Endothelial cell (in vitro differentiated cells): ENCODE measurements around the gene TMEM108. TPM values are rescaled to one million over a fixed set of nuclear protein-coding genes. Genes with fewer than 3 reads are reported as not detected.

Experiments used
- DNase-seq: peaks from one replicate; pipeline ENCODE4 v3.0.0; 2021; ENCODE audit warnings: low spot score
- H3K27ac Mint-ChIP-seq: one replicate; pipeline ENCODE4 v1.8.0; 2021; ENCODE audit warnings: mixed read lengths, inconsistent platforms; ENCODE audit not compliant: unreplicated experiment
- H3K27me3 Mint-ChIP-seq: one replicate; pipeline ENCODE4 v1.8.0; 2021; ENCODE audit warnings: mild to moderate bottlenecking, moderate library complexity, mixed read lengths, inconsistent platforms; ENCODE audit not compliant: unreplicated experiment
- H3K36me3 Mint-ChIP-seq: one replicate; pipeline ENCODE4 v1.8.0; 2021; ENCODE audit warnings: mild to moderate bottlenecking, low read depth, mixed read lengths, inconsistent platforms; ENCODE audit not compliant: unreplicated experiment
- H3K4me1 Mint-ChIP-seq: one replicate; pipeline ENCODE4 v1.8.0; 2021; ENCODE audit warnings: mild to moderate bottlenecking, mixed read lengths, inconsistent platforms; ENCODE audit not compliant: unreplicated experiment
- H3K4me3 Mint-ChIP-seq: one replicate; pipeline ENCODE4 v1.8.0; 2021; ENCODE audit warnings: mild to moderate bottlenecking, mixed read lengths, inconsistent platforms; ENCODE audit not compliant: unreplicated experiment
- H3K9me3 Mint-ChIP-seq: one replicate; pipeline ENCODE4 v1.8.0; 2021; ENCODE audit warnings: mixed read lengths, inconsistent platforms; ENCODE audit not compliant: unreplicated experiment
- CTCF ChIP-seq: fragments of 200-600 bp; sonication (generic); IDR thresholded peaks from one replicate; pipeline ENCODE4 v1.5.0; 2021; ENCODE audit warnings: antibody characterized with exemption; ENCODE audit not compliant: unreplicated experiment
- total RNA-seq: library from RNA; stranded (reverse); fragmentation: NEBNext Ultra II Directional; extraction: Animal tissue kit (Norgen Biotek cat#: 25700); gene quantifications from one replicate; pipeline ENCODE4 v1.2.1, GENCODE V29; 2021; ENCODE audit not compliant: unreplicated experiment

TMEM108 gene
- total RNA-seq, 1 donor from 2014 or later, result 14.2 TPM

DNA sequence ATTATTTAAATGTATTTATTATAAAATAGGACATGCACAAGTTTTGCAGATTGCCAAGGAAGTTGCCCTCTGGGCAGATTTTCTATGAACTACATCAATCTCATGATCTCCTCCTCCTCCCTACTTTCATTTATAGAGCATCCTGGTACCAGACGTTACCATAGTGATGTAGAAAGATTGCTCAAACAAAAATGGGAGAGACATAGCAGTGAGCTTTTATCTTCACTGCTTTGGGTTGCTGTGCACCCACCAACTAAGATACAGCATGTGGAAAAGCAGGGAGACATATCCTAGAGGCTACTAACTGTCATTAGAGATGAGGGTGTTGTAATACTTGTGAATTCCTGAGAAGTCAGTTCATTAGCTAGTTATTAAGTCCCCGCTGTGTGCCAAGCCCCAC is 224.1 kb downstream of the TMEM108 start:
- H3K27ac Mint-ChIP-seq, result no peak overlapping the region
- no peak for DNase-seq
- no peaks in the 10 kb centered on the region for H3K9me3 Mint-ChIP-seq
- no peaks in the 10 kb centered on the region for H3K36me3 Mint-ChIP-seq
- peaks cover 2% of the 10 kb centered on the region for H3K4me1 Mint-ChIP-seq
- no peak for TF ChIP-seq CTCF
- H3K27me3 Mint-ChIP-seq, result no peaks in the 10 kb centered on the region
- H3K4me3 Mint-ChIP-seq, result no peak overlapping the region

DNA sequence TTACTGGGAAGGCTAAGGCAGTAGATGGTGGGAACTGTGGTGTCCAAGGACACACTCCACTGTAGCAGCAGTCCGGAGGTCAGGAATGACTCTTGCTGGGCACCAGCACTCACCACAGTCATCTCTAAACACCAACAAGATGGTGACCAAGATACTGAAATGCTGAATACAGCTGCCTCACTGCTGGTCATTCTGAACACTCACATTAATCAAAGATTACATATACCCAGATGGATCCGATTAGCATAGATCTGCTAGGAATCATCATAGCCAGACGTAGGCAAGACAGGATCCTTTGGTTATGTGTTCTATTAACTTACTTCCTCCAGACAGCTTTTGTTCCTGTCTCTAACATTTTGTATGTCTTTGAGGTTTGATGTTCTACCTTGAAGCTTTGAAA is 226.7 kb downstream of the TMEM108 start:
- Mint-ChIP-seq H3K4me1 (peaks cover 4% of the 10 kb centered on the region), H3K27ac (no peak overlapping the region), H3K27me3 (no peaks in the 10 kb centered on the region), H3K36me3 (no peaks in the 10 kb centered on the region), H3K9me3 (no peaks in the 10 kb centered on the region), H3K4me3 (no peak overlapping the region)
- DNase-seq, result no peak
- TF ChIP-seq CTCF, result no peak

- no peak for DNase-seq
- H3K36me3 Mint-ChIP-seq, result peaks cover 4% of the 10 kb centered on the region
- no peak overlapping the region for H3K4me3 Mint-ChIP-seq
- H3K27ac Mint-ChIP-seq, result no peak overlapping the region
- TF ChIP-seq CTCF, result no peak
- H3K4me1 Mint-ChIP-seq, result peaks cover 13% of the 10 kb centered on the region
- no peaks in the 10 kb centered on the region for H3K9me3 Mint-ChIP-seq
- peaks cover 5% of the 10 kb centered on the region for H3K27me3 Mint-ChIP-seq
These were observed 230.5 kb downstream of the TMEM108 start for GRCh38 chr3:133268726-133269134.

- H3K9me3 Mint-ChIP-seq, result no peaks in the 10 kb centered on the region
- H3K4me1 Mint-ChIP-seq, result peaks cover 13% of the 10 kb centered on the region
- H3K27ac Mint-ChIP-seq, result no peak overlapping the region
- DNase-seq, result no peak
- peaks cover 4% of the 10 kb centered on the region for H3K36me3 Mint-ChIP-seq
- no peak for TF ChIP-seq CTCF
- H3K4me3 Mint-ChIP-seq, result no peak overlapping the region
- peaks cover 5% of the 10 kb centered on the region for H3K27me3 Mint-ChIP-seq
These were observed 231.2 kb downstream of the TMEM108 start for GRCh38 chr3:133269393-133269792.

DNA sequence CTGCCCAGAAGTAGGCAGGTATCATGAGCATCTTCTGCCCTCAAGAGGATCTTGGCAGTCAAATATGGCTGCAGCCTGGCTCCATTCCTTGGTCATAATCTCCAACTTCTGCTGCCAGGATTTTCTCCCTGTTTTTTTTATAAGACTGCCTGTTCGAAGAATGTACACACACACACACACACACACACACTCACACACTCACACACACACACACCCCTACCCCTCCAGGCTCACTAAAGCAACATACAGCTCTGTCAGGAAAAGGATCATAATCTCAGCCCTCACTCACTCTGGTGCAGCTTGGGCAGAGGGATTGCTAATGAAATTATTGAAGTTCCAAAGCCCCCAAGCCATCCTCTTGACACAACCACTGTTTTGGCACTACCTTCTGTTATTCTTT is 232.4 kb downstream of the TMEM108 start:
- TF ChIP-seq CTCF, result no peak
- H3K27me3 Mint-ChIP-seq, result peaks cover 5% of the 10 kb centered on the region
- H3K27ac Mint-ChIP-seq, result peak overlapping the region; percentile 8
- peaks cover 4% of the 10 kb centered on the region for H3K36me3 Mint-ChIP-seq
- peaks cover 13% of the 10 kb centered on the region for H3K4me1 Mint-ChIP-seq
- DNase-seq, result no peak
- H3K9me3 Mint-ChIP-seq, result no peaks in the 10 kb centered on the region
- no peak overlapping the region for H3K4me3 Mint-ChIP-seq
